ENCODE results near the gene ATM. TPM values are rescaled to one million over a fixed set of nuclear protein-coding genes. Genes with fewer than 3 reads are reported as not detected.
A peak's percentile ranks its signal among the peaks of the same experiment; 100 is the strongest.
"Not testable (repeated sequence)": the region's sequence is repeated elsewhere in the genome, so short reads cannot be mapped to it uniquely, and the experiment has no call there.

ATM gene
- total and polyA plus RNA-seq, 10 of the 15 experiments (the other 5 are each of a cell fraction or from before 2014, with no cell fraction given): 10.0 to 91.5 (median 40.2) TPM

DNA sequence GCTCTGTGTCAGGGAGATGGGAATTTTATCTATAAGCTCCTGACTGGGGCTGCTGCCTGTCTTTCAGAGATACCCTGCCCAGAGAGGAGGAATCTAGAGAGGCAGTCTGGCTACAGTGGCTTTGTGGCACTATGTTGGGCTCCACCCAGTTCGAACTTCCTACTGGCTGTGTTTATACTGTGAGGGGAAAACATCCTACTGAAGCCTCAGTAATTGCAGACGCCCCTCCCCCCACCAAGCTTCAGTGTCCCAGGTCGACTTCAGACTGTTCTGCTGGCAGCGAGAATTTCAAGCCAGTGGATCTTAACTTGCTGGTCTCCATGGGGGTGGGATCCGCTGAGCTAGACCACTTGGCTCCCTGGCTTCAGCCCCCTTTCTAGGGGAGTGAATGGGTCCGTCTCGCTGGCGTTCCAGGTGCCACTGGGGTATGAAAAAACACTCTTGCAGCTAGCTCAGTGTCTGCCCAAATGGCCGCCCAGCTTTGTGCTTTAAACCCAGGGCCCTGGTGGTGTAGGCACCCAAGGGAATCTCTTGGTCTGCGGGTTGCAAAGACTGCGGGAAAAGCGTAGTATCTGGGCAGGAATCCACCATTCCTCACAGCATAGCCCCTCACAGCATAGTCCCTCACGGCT, 54.2 kb downstream of the ATM start:
- H3K27me3 ChIP-seq (replicated peaks in 1 of 2; ENCODE audit: control insufficient read depth in 2 of 2, insufficient read depth in 2 of 2, low read length in 1 of 2); H3K9ac ChIP-seq (ENCODE audit: control insufficient read depth, insufficient read depth, low read length); H2AFZ ChIP-seq (ENCODE audit: control insufficient read depth, low read depth, low read length); H4K20me1 ChIP-seq (ENCODE audit: control insufficient read depth, insufficient read depth); H3K4me2 ChIP-seq (ENCODE audit: control insufficient read depth, insufficient read depth); H3K4me1 ChIP-seq (ENCODE audit: control insufficient read depth, insufficient read depth, low read length); H3K9me3 ChIP-seq (replicated peaks; ENCODE audit: control insufficient read depth, insufficient read depth, low read length); H3K27ac ChIP-seq (ENCODE audit: control insufficient read depth, insufficient read depth); ATAC-seq; H3K79me2 ChIP-seq (ENCODE audit: control insufficient read depth, insufficient read depth, low read length); DNase-seq (ENCODE audit: low read depth, low spot score); in situ Hi-C loops (cut with MboI); RAD21 ChIA-PET (ENCODE audit: unreplicated experiment); FAIRE-seq; CTCF ChIA-PET; intact Hi-C loops (cut with micrococcal nuclease; ENCODE audit: unreplicated experiment); BruUV-seq (replicated peaks); H3K4me3 ChIP-seq: not testable (repeated sequence)
- SMC1A ChIA-PET (ENCODE audit: uncharacterized antibody, unreplicated experiment): interaction anchor here (1.4 kb wide), 1 partner anchor 11 kb away, joined by 3 read pairs; no protein-coding TSS in a partner anchor
- POLR2A ChIA-PET: interaction anchor here (1.1 kb wide), 1 partner anchor 52 kb away, joined by 3 read pairs; no protein-coding TSS in a partner anchor
- WGBS (ENCODE audit: insufficient coverage, insufficient replicate concordance, low lambda C conversion rate, missing lambda C conversion rate): 97% methylated on average over 13 of the region's 13 CpGs
- H3K36me3 ChIP-seq (ENCODE audit: control insufficient read depth in 2 of 2, insufficient read depth in 2 of 2, low read length in 1 of 2): peaks cover 6 to 12% of the 10 kb centered on the region in 2 experiments; a peak in 3 of 4 replicates

DNA sequence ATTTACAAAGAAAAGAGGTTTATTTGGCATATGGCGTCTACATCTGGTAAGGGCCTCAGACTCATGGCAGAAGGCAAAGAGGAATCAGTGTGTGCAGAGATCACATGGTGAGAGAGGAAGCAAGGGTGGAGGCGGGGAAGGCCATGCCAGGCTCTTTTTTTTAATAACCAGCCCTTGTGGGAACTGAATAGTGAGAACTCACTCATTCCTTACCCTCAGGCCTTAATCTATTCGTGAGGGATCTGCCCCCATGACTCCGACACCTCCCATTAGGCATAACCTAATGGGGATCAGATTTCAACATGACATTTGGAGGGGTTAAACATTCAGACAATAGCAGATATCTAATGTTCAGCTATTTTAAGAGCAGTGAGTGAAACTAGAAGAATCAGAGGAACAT, 55.7 kb downstream of the ATM start:
- no peak overlapping the region for H3K9ac ChIP-seq (ENCODE audit: control insufficient read depth, insufficient read depth, low read length)
- H3K79me2 ChIP-seq (ENCODE audit: control insufficient read depth, insufficient read depth, low read length): no peaks in the 10 kb centered on the region
- H3K27me3 ChIP-seq (replicated peaks in 1 of 2; ENCODE audit: control insufficient read depth in 2 of 2, insufficient read depth in 2 of 2, low read length in 1 of 2): no peaks in the 10 kb centered on the region
- ChIA-PET RAD21 (ENCODE audit: unreplicated experiment) (interaction anchor here (0.5 kb wide), 1 partner anchor 42 kb away, joined by 4 read pairs; no protein-coding TSS in a partner anchor), SMC1A (ENCODE audit: uncharacterized antibody, unreplicated experiment) (interaction anchor here (0.9 to 1.2 kb wide), 3 partner anchors 10 to 27 kb away, joined by 3 read pairs; no protein-coding TSS in a partner anchor), POLR2A (no interaction called here), CTCF (interaction anchor here (1.0 kb wide), 1 partner anchor 19 kb away, joined by 3 read pairs; no protein-coding TSS in a partner anchor)
- no peaks in the 10 kb centered on the region for H4K20me1 ChIP-seq (ENCODE audit: control insufficient read depth, insufficient read depth)
- FAIRE-seq (no peak), ATAC-seq (no peak), DNase-seq (ENCODE audit: low read depth, low spot score) (no peak)
- no peaks in the 10 kb centered on the region for H3K4me1 ChIP-seq (ENCODE audit: control insufficient read depth, insufficient read depth, low read length)
- no peak overlapping the region for H2AFZ ChIP-seq (ENCODE audit: control insufficient read depth, low read depth, low read length)
- intact Hi-C loops (cut with micrococcal nuclease; ENCODE audit: unreplicated experiment): no loop called here
- no peak overlapping the region for H3K27ac ChIP-seq (ENCODE audit: control insufficient read depth, insufficient read depth)
- H3K4me3 ChIP-seq: no peak overlapping the region
- H3K9me3 ChIP-seq (replicated peaks; ENCODE audit: control insufficient read depth, insufficient read depth, low read length): no peaks in the 10 kb centered on the region
- TF ChIP-seq CHD4 (IDR thresholded peaks at IDR 0.05): no peak
- TF ChIP-seq GATAD2B (conservative IDR thresholded peaks at IDR 0.05; ENCODE audit: low read depth): no peak
- no peak for TF ChIP-seq RFX5 (IDR thresholded peaks at IDR 0.05; ENCODE audit: low read depth, low read length)
- WGBS (ENCODE audit: insufficient coverage, insufficient replicate concordance, low lambda C conversion rate, missing lambda C conversion rate): 96% methylated on average over 4 of the region's 4 CpGs
- BruUV-seq (replicated peaks): TSS peak; percentile 11
- in situ Hi-C loops (cut with MboI): no loop called here
- no peak overlapping the region for H3K4me2 ChIP-seq (ENCODE audit: control insufficient read depth, insufficient read depth)
- peaks cover 7 to 9% of the 10 kb centered on the region in 2 experiments; a peak in 3 of 4 replicates for H3K36me3 ChIP-seq (ENCODE audit: control insufficient read depth in 2 of 2, insufficient read depth in 2 of 2, low read length in 1 of 2)

Data from GM12878 (cell line).